ENCODE data around the gene MYBPHL. TPM values are rescaled to one million over a fixed set of nuclear protein-coding genes. Genes with fewer than 3 reads are reported as not detected.
A peak's percentile ranks its signal among the peaks of the same experiment; 100 is the strongest.

MYBPHL gene
- polyA plus RNA-seq, 1 of the 3 experiments (the other 2 are of a cell fraction): 0.07 TPM

- H3K9me2 ChIP-seq: no peaks in the 10 kb centered on the region
- H3K79me2 ChIP-seq (ENCODE audit: insufficient read depth): no peaks in the 10 kb centered on the region
- ChIA-PET POLR2A (interaction anchor here (1.2 to 2.7 kb wide), 4 partner anchors 15 to 154 kb away, joined by 5 to 11 read pairs (median 8); partner anchors contain the start of genes PSRC1 and SARS1), CTCF (interaction anchor here (1.1 to 5.2 kb wide), 14 partner anchors 9 to 278 kb away, joined by 3 to 39 read pairs (median 6); partner anchors contain the start of genes CYB561D1, PSRC1 and SORT1)
- no peaks in the 10 kb centered on the region for H3K27me3 ChIP-seq (ENCODE audit: insufficient read depth)
- peak overlapping the region in 1 of 2 experiments; percentile 21; a peak in 1 of 4 replicates for H3K4me3 ChIP-seq (ENCODE audit: low read depth in 2 of 2, low read length in 1 of 2)
- no peak overlapping the region for H3K4me2 ChIP-seq
- no peaks in the 10 kb centered on the region for H3K9me3 ChIP-seq
- peak overlapping the region in 1 of 2 experiments; percentile 97; a peak in 2 of 4 replicates for H3K27ac ChIP-seq (ENCODE audit: low read depth in 2 of 2, low read length in 1 of 2)
- H2AFZ ChIP-seq (ENCODE audit: low read depth): peak overlapping the region; percentile 53
- no peaks in the 10 kb centered on the region for H3F3A ChIP-seq (replicated peaks; ENCODE audit: insufficient read depth)
- peak; percentile 83 for DNase-seq
- 83% methylated on average over 2 of the region's 9 CpGs for WGBS (ENCODE audit: low lambda C conversion rate)
- no peaks in the 10 kb centered on the region for H4K20me1 ChIP-seq (ENCODE audit: insufficient read depth)
- peaks cover 0 to under 1% of the 10 kb centered on the region in 2 experiments for H3K36me3 ChIP-seq (replicated peaks in 1 of 2; ENCODE audit: control insufficient read depth in 1 of 2, insufficient read depth in 2 of 2, low read length in 1 of 2)
- H3K9ac ChIP-seq: no peak overlapping the region
- peaks cover 0 to 51% of the 10 kb centered on the region in 2 experiments; a peak in 1 of 4 replicates for H3K4me1 ChIP-seq (ENCODE audit: control insufficient read depth in 1 of 2, insufficient read depth in 2 of 2, low read depth in 1 of 2, low read length in 1 of 2)
- TF ChIP-seq GABPA (IDR thresholded peaks at IDR 0.05; ENCODE audit: low read depth): no peak
- TF ChIP-seq, protein P1, sequence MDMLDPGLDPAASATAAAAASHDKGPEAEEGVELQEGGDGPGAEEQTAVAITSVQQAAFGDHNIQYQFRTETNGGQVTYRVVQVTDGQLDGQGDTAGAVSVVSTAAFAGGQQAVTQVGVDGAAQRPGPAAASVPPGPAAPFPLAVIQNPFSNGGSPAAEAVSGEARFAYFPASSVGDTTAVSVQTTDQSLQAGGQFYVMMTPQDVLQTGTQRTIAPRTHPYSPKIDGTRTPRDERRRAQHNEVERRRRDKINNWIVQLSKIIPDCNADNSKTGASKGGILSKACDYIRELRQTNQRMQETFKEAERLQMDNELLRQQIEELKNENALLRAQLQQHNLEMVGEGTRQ (IDR thresholded peaks at IDR 0.05; ENCODE audit: borderline replicate concordance, low read depth, low read length): no peak
- no peak for TF ChIP-seq USF1 (IDR thresholded peaks at IDR 0.05; ENCODE audit: borderline replicate concordance, low read depth)
- no peak for TF ChIP-seq IRF3 (IDR thresholded peaks at IDR 0.05; ENCODE audit: low read depth, low read length)
- no peak for TF ChIP-seq FOXM1 (IDR thresholded peaks at IDR 0.05; ENCODE audit: low read depth)
- TF ChIP-seq YY1 (IDR thresholded peaks at IDR 0.05; ENCODE audit: low read depth): no peak
- TF ChIP-seq TAF1 (IDR thresholded peaks at IDR 0.05; ENCODE audit: borderline replicate concordance, low read depth, low read length): no peak
- no peak for TF ChIP-seq EZH2phosphoT487 (IDR thresholded peaks at IDR 0.05; ENCODE audit: borderline replicate concordance, low read depth)
- TF ChIP-seq FOSL2 (IDR thresholded peaks at IDR 0.05; ENCODE audit: borderline replicate concordance, low read depth): no peak
- TF ChIP-seq TCF12 (IDR thresholded peaks at IDR 0.05): no peak
- no peak for TF ChIP-seq RCOR1 (IDR thresholded peaks at IDR 0.05; ENCODE audit: low read length)
- TF ChIP-seq NRF1 (IDR thresholded peaks at IDR 0.05; ENCODE audit: low read depth, low read length): no peak
- TF ChIP-seq, protein P2, sequence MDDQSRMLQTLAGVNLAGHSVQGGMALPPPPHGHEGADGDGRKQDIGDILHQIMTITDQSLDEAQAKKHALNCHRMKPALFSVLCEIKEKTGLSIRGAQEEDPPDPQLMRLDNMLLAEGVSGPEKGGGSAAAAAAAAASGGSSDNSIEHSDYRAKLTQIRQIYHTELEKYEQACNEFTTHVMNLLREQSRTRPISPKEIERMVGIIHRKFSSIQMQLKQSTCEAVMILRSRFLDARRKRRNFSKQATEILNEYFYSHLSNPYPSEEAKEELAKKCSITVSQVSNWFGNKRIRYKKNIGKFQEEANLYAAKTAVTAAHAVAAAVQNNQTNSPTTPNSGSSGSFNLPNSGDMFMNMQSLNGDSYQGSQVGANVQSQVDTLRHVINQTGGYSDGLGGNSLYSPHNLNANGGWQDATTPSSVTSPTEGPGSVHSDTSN (IDR thresholded peaks at IDR 0.05): no peak
- TF ChIP-seq RFX5 (IDR thresholded peaks at IDR 0.05; ENCODE audit: low read length): no peak
- no peak for TF ChIP-seq NFIC (IDR thresholded peaks at IDR 0.05; ENCODE audit: borderline replicate concordance)
- TF ChIP-seq ELF1 (IDR thresholded peaks at IDR 0.05): no peak
- TF ChIP-seq REST (IDR thresholded peaks at IDR 0.05; ENCODE audit: low read depth, low read length): no peak
- TF ChIP-seq EP300 (IDR thresholded peaks at IDR 0.05; ENCODE audit: borderline replicate concordance in 1 of 2, low read depth in 1 of 2, low read length in 1 of 2): no peak
- TF ChIP-seq RAD21 (IDR thresholded peaks at IDR 0.05; ENCODE audit: low read length): no peak
Measured at GRCh38 chr1:109253803-109254620, 52.8 kb downstream of the MYBPHL start.
